Stomach (tissue), 9 donors: ENCODE data around the gene DRAXIN. TPM values are rescaled to one million over a fixed set of nuclear protein-coding genes. Genes with fewer than 3 reads are reported as not detected.

Experiments
- DNase-seq, 2 donors: peaks; one replicate each; pipeline versions ENCODE4 v3.0.0 to v3.0.0-alpha.2; 2013 to 2019
- H3K27ac ChIP-seq, 5 donors: fragments of 200-600 bp in 4 of 5; sonication (generic) in 4 of 5; one replicate each; pipeline ENCODE4 v1.5.1; 2013 to 2019; ENCODE audit warnings: mild to moderate bottlenecking in 1 of 5, moderate library complexity in 1 of 5
- H3K27me3 ChIP-seq, 3 donors: fragments of 200-600 bp; sonication (generic); one replicate each; pipeline ENCODE4 v1.5.1; 2017 to 2019; ENCODE audit warnings: mixed run types in 1 of 3
- H3K36me3 ChIP-seq, 4 donors: fragments of 200-600 bp; sonication (generic); 1 replicate in 3 of 4; 2 replicates in 1 of 4; pipeline ENCODE4 v1.5.1; 2016 to 2019
- H3K4me1 ChIP-seq, 4 donors: fragments of 200-600 bp; sonication (generic); one replicate each; pipeline ENCODE4 v1.5.1; 2016 to 2019
- H3K4me3 ChIP-seq, 4 donors: fragments of 200-600 bp; sonication (generic) in 3 of 4; one replicate each; pipeline ENCODE4 v1.5.1; 2016 to 2019; ENCODE audit warnings: mild to moderate bottlenecking in 1 of 4
- H3K9me3 ChIP-seq, 4 donors: fragments of 200-600 bp; sonication (generic); one replicate each; pipeline ENCODE4 v1.5.1; 2016 to 2019
- EP300 ChIP-seq: sonication (generic); formaldehyde crosslinking; IDR thresholded peaks from one replicate; pipeline ENCODE4 v1.6.1; 2017; ENCODE audit warnings: antibody characterized with exemption
- POLR2A ChIP-seq, 4 donors: fragments of 450-650 bp; IDR thresholded peaks; one replicate each; pipeline ENCODE4 v1.6.1; 2016; ENCODE audit warnings: antibody characterized with exemption in 4 of 4, control low read depth in 2 of 4, mild to moderate bottlenecking in 1 of 4, moderate library complexity in 1 of 4
- POLR2AphosphoS5 ChIP-seq, 3 donors: sonication (generic); formaldehyde crosslinking; IDR thresholded peaks; one replicate each; pipeline ENCODE4 v1.6.1; 2016; ENCODE audit warnings: antibody characterized with exemption in 3 of 3
- WGBS, 5 donors: extraction: QIAGEN DNeasy Blood & Tissue Kit in 3 of 5; methylation state at CpG; one replicate each; pipeline versions ENCODE4 v1.1.5 to v1.1.7; 2013 to 2018; 5-methylcytosine and 5-hydroxymethylcytosine counted together
- intact Hi-C: fragments of 100-400 bp; cut with DNase I; formaldehyde crosslinking; loops from one replicate; pipeline ENCODE4 v1.15.1; 2023; ENCODE audit warnings: low total_unique reads
- polyA plus RNA-seq, 3 donors: library from polyadenylated mRNA; stranded (reverse); fragments of 200-250 nt; gene quantifications; one replicate each; pipeline ENCODE4 v1.2.3, GENCODE V29; 2013
- total RNA-seq, 5 donors: library from RNA; depleted of rRNA; stranded (reverse); fragments of >200 nt; gene quantifications; one replicate each; pipeline versions ENCODE4 v1.1.0 to v1.2.3, GENCODE V29; 2014 to 2016
- TF ChIP-seq, protein P1 (sequence below), 7 experiments: fragments of 450-650 bp in 4 of 7; fragments of 200-600 bp in 3 of 7; sonication (generic) in 3 of 7; IDR thresholded peaks; one replicate each; pipeline ENCODE4 v1.5.1; 2016 to 2019; ENCODE audit warnings: antibody characterized with exemption in 7 of 7, control low read depth in 2 of 7, mild to moderate bottlenecking in 1 of 7
- donor health status: healthy with polysubstance abuse.
- donor health status: Bipolar disorder and iron deficiency.
- donor health status: healthy.

Gene DRAXIN
- total and polyA plus RNA-seq, 8 donors, result 0.03 to 0.18 (median 0.06) TPM; not detected in 5

- Histone ChIP-seq H3K9me3 (no peaks in the 10 kb centered on the region), H3K4me1 (peaks cover 0 to 24% (median 12%) of the 10 kb centered on the region in 4 donors), H3K27ac (no peak overlapping the region), H3K36me3 (no peaks in the 10 kb centered on the region), H3K27me3 (peaks cover 0 to 91% (median 35%) of the 10 kb centered on the region in 3 donors), H3K4me3 (no peak overlapping the region)
- WGBS, 5 donors, result 64 to 74% (median 67%) methylated on average over 8 of the region's 8 CpGs
- TF ChIP-seq, protein P1, sequence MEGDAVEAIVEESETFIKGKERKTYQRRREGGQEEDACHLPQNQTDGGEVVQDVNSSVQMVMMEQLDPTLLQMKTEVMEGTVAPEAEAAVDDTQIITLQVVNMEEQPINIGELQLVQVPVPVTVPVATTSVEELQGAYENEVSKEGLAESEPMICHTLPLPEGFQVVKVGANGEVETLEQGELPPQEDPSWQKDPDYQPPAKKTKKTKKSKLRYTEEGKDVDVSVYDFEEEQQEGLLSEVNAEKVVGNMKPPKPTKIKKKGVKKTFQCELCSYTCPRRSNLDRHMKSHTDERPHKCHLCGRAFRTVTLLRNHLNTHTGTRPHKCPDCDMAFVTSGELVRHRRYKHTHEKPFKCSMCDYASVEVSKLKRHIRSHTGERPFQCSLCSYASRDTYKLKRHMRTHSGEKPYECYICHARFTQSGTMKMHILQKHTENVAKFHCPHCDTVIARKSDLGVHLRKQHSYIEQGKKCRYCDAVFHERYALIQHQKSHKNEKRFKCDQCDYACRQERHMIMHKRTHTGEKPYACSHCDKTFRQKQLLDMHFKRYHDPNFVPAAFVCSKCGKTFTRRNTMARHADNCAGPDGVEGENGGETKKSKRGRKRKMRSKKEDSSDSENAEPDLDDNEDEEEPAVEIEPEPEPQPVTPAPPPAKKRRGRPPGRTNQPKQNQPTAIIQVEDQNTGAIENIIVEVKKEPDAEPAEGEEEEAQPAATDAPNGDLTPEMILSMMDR (IDR thresholded peaks at IDR 0.05), result no peak
- TF ChIP-seq POLR2AphosphoS5 (IDR thresholded peaks at IDR 0.05), result no peak
- TF ChIP-seq EP300, result no peak
- no peak for TF ChIP-seq POLR2A (IDR thresholded peaks at IDR 0.05)
- intact Hi-C loops, result no loop called here
- no peak for DNase-seq
Observed at GRCh38 chr1:11697188-11697892, 5.8 kb downstream of the DRAXIN start.

GRCh38 chr1:11697893-11698210 is 6.3 kb downstream of the DRAXIN start:
- Histone ChIP-seq H3K27me3 (peaks cover 0 to 89% (median 30%) of the 10 kb centered on the region in 3 donors), H3K4me3 (no peak overlapping the region), H3K4me1 (peaks cover 0 to 19% (median 11%) of the 10 kb centered on the region in 4 donors), H3K36me3 (no peaks in the 10 kb centered on the region), H3K27ac (no peak overlapping the region), H3K9me3 (no peaks in the 10 kb centered on the region)
- intact Hi-C loops, result no loop called here
- TF ChIP-seq POLR2A (IDR thresholded peaks at IDR 0.05), result no peak
- no peak for TF ChIP-seq EP300
- 71 to 86% (median 79%) methylated on average over 4 to 5 of the region's 5 CpGs for WGBS, 5 donors
- DNase-seq, result no peak

- peaks cover 0 to 12% (median 5%) of the 10 kb centered on the region in 4 donors for H3K4me1 ChIP-seq
- peak in 1 of 2 donors; percentile 45 for DNase-seq
- WGBS, 5 donors, result 52 to 60% (median 55%) methylated on average over 27 to 34 of the region's 34 CpGs
- TF ChIP-seq, protein P1 (IDR thresholded peaks at IDR 0.05), result no peak
- TF ChIP-seq POLR2AphosphoS5 (IDR thresholded peaks at IDR 0.05), result no peak
- TF ChIP-seq EP300, result no peak
- TF ChIP-seq POLR2A (IDR thresholded peaks at IDR 0.05), result no peak
- no peaks in the 10 kb centered on the region for H3K9me3 ChIP-seq
- intact Hi-C loops, result no loop called here
- no peak overlapping the region for H3K27ac ChIP-seq
- H3K36me3 ChIP-seq, result no peaks in the 10 kb centered on the region
- H3K27me3 ChIP-seq, result peaks cover 0 to 84% (median 24%) of the 10 kb centered on the region in 3 donors
- no peak overlapping the region for H3K4me3 ChIP-seq
Observed at GRCh38 chr1:11700601-11701467, 9.3 kb downstream of the DRAXIN start.

- TF ChIP-seq, protein P1 (IDR thresholded peaks at IDR 0.05), result no peak
- no peak for TF ChIP-seq POLR2AphosphoS5 (IDR thresholded peaks at IDR 0.05)
- DNase-seq, result peak in 1 of 2 donors; percentile 59
- Histone ChIP-seq H3K36me3 (no peaks in the 10 kb centered on the region), H3K27ac (no peak overlapping the region), H3K4me1 (peaks cover 0 to 12% (median 5%) of the 10 kb centered on the region in 4 donors), H3K4me3 (no peak overlapping the region), H3K27me3 (peaks cover 0 to 84% (median 24%) of the 10 kb centered on the region in 3 donors), H3K9me3 (no peaks in the 10 kb centered on the region)
- intact Hi-C loops, result no loop called here
- 29 to 49% (median 40%) methylated on average over 14 to 15 of the region's 15 CpGs for WGBS, 5 donors
Observed at GRCh38 chr1:11701551-11701961, 10.0 kb downstream of the DRAXIN start.
